Activated CD4-positive, alpha-beta T cell treated with anti-CD3 and anti-CD28 coated beads for 36 hours (primary cell): ENCODE data around the gene COMT. TPM values are rescaled to one million over a fixed set of nuclear protein-coding genes. Genes with fewer than 3 reads are reported as not detected.

Source experiments
- microRNA-seq: library from miRNA; unstranded; fragments of <30 nt; microRNA quantifications from one replicate; pipeline ENCODE4 v1.2.0, GENCODE V29; 2021; ENCODE audit warnings: borderline replicate concordance
- total RNA-seq, 2 experiments: library from RNA; stranded (reverse); gene quantifications; one replicate each; pipeline ENCODE4 v1.2.3, GENCODE V29; 2021

COMT gene
- total RNA-seq, 2 experiments from 2014 or later: 63.5 to 78.5 TPM

Small RNAs within 50 kb of the gene (microRNA-seq; reads per million reads assigned to microRNA genes)
- not detected for gene MIR4761

Other genes with a start within 250 kb of the COMT start
- gene SEPTIN5, start 227.3 kb upstream of the COMT start, total RNA-seq: 1 to 10 TPM in 1 of 2 experiments, under 1 TPM in 1; 0.94 to 1.5 TPM
- gene GP1BB, start 218.2 kb upstream of the COMT start, total RNA-seq: not detected
- gene TBX1, start 181.0 kb upstream of the COMT start, total RNA-seq: not detected
- gene GNB1L, start 86.9 kb upstream of the COMT start, total RNA-seq: 10 to 100 TPM in 1 of 2 experiments, 1 to 10 TPM in 1; 7.6 to 12.4 TPM
- 10 to 100 TPM; 14.9 to 15.6 TPM for gene RTL10, start 86.9 kb upstream of the COMT start, total RNA-seq
- 10 to 100 TPM; 24.1 to 25.3 TPM for gene TXNRD2, start within 50 bp of the COMT start, total RNA-seq
- 1 to 10 TPM; 1.3 to 2.1 TPM for gene ARVCF, start 75.1 kb downstream of the COMT start, total RNA-seq
- 10 to 100 TPM; 20.3 to 22.8 TPM for gene TANGO2, start 79.3 kb downstream of the COMT start, total RNA-seq
- 10 to 100 TPM; 31.8 to 32.3 TPM for gene DGCR8, start 138.5 kb downstream of the COMT start, total RNA-seq
- 100 to 1,000 TPM; 402 to 506 TPM for gene RANBP1, start 174.3 kb downstream of the COMT start, total RNA-seq
- gene TRMT2A, start 175.5 kb downstream of the COMT start, total RNA-seq: 10 to 100 TPM; 84.4 to 85.9 TPM
- gene ZDHHC8, start 190.0 kb downstream of the COMT start, total RNA-seq: 10 to 100 TPM; 47.7 to 49.8 TPM
- gene CCDC188, start 209.3 kb downstream of the COMT start, total RNA-seq: not detected